Activated CD8-positive, alpha-beta memory T cell treated with anti-CD3 and anti-CD28 coated beads, Interleukin-2, amount 50 U/mL, for 24 hours (primary cell): Measurements from ENCODE around the gene TLCD1.
"Not testable (repeated sequence)": the region's sequence is repeated elsewhere in the genome, so short reads cannot be mapped to it uniquely, and the experiment has no call there.

Experiments used
- DNase-seq: peaks from one replicate; pipeline ENCODE4 v3.0.0-alpha.2; 2020; ENCODE audit errors: extremely low read depth

The TLCD1 gene

GRCh38 chr17:28729950-28730330 is 3.9 kb upstream of the TLCD1 start:
- DNase-seq: no peak

GRCh38 chr17:28728364-28729200 is 2.5 kb upstream of the TLCD1 start, which contains the start of gene NEK8:
Gene NEK8, plus strand, starts transcription at chr17:28728788. Its CDS starts 26 bp downstream, at chr17:28728814.
- DNase-seq: peak; percentile 97

- DNase-seq: peak; percentile 84
Measured at GRCh38 chr17:28726627-28727491, 826 bp upstream of the TLCD1 start.

GRCh38 chr17:28725660-28726225 is 290 bp downstream of the TLCD1 start:
- no peak for DNase-seq

GRCh38 chr17:28725166-28725659 is 820 bp downstream of the TLCD1 start:
- DNase-seq: no peak

GRCh38 chr17:28724500-28725165 is 1.4 kb downstream of the TLCD1 start:
- DNase-seq: no peak

GRCh38 chr17:28723836-28724499 is 2.1 kb downstream of the TLCD1 start:
- DNase-seq: not testable (repeated sequence)

GRCh38 chr17:28723159-28723835 is 2.7 kb downstream of the TLCD1 start:
- no peak for DNase-seq

GRCh38 chr17:28722417-28723158 is 3.4 kb downstream of the TLCD1 start:
- no peak for DNase-seq

GRCh38 chr17:28720997-28721329 is 5.1 kb downstream of the TLCD1 start:
- not testable (repeated sequence) for DNase-seq

GRCh38 chr17:28720247-28720996 is 5.6 kb downstream of the TLCD1 start:
- DNase-seq: no peak

- no peak for DNase-seq
Measured at GRCh38 chr17:28719021-28719433, 7.0 kb downstream of the TLCD1 start.

GRCh38 chr17:28718333-28719020 is 7.6 kb downstream of the TLCD1 start:
- no peak for DNase-seq

- no peak for DNase-seq
Measured at GRCh38 chr17:28717578-28718332, 8.3 kb downstream of the TLCD1 start, which contains the start of gene RAB34. Gene RAB34, minus strand, starts transcription at chr17:28717868. Its CDS starts 602 bp downstream, at chr17:28717266.

GRCh38 chr17:28716740-28717577 is 9.1 kb downstream of the TLCD1 start:
- no peak for DNase-seq

- no peak for DNase-seq
Measured at GRCh38 chr17:28715217-28715616, 10.8 kb downstream of the TLCD1 start.

GRCh38 chr17:28714281-28714680 is 11.8 kb downstream of the TLCD1 start:
- no peak for DNase-seq
